Upper lobe of left lung (tissue), 6 donors: ENCODE measurements around the gene RPRD1A. TPM values are rescaled to one million over a fixed set of nuclear protein-coding genes. Genes with fewer than 3 reads are reported as not detected.
"Not testable (repeated sequence)": the region's sequence is repeated elsewhere in the genome, so short reads cannot be mapped to it uniquely, and the experiment has no call there.

Source experiments
- ATAC-seq, 2 donors: fragments of 200-7000 bp; cut with Tn5 transposase; one replicate each; pipeline ENCODE4 v1.9.1; 2022; ENCODE audit warnings: mild to moderate bottlenecking in 2 of 2, moderate library complexity in 2 of 2; ENCODE audit not compliant: low FRiP score in 2 of 2
- DNase-seq, 2 donors: peaks; one replicate each; pipeline ENCODE4 v3.0.0-alpha.2; 2019 to 2020
- H3K27ac ChIP-seq, 4 donors: fragments of 200-600 bp; sonication (generic); one replicate each; pipeline ENCODE4 v1.5.1; 2016 to 2019
- H3K27me3 ChIP-seq, 4 donors: fragments of 200-600 bp; sonication (generic); one replicate each; pipeline ENCODE4 v1.5.1; 2017 to 2019
- H3K36me3 ChIP-seq, 4 donors: fragments of 200-600 bp; sonication (generic); one replicate each; pipeline ENCODE4 v1.5.1; 2016 to 2019
- H3K4me1 ChIP-seq, 4 donors: fragments of 200-600 bp; sonication (generic); one replicate each; pipeline ENCODE4 v1.5.1; 2018 to 2019
- H3K4me3 ChIP-seq, 4 donors: fragments of 200-600 bp; sonication (generic); one replicate each; pipeline ENCODE4 v1.5.1; 2017 to 2019; ENCODE audit warnings: mild to moderate bottlenecking in 2 of 4, moderate library complexity in 1 of 4
- H3K9me3 ChIP-seq, 4 donors: fragments of 200-600 bp; sonication (generic); one replicate each; pipeline ENCODE4 v1.5.1; 2018 to 2019
- EP300 ChIP-seq, 4 donors: sonication (generic); formaldehyde crosslinking; IDR thresholded peaks; one replicate each; pipeline ENCODE4 v1.5.1; 2017; ENCODE audit warnings: antibody characterized with exemption in 4 of 4, control low read depth in 2 of 4
- POLR2A ChIP-seq, 4 donors: fragments of 450-650 bp; IDR thresholded peaks; one replicate each; pipeline ENCODE4 v1.5.1; 2016 to 2017; ENCODE audit warnings: antibody characterized with exemption in 4 of 4, mild to moderate bottlenecking in 2 of 4
- POLR2AphosphoS5 ChIP-seq, 2 donors: sonication (generic); formaldehyde crosslinking; IDR thresholded peaks; one replicate each; pipeline ENCODE4 v1.5.1; 2017; ENCODE audit warnings: antibody characterized with exemption in 2 of 2
- WGBS, 2 donors: methylation state at CpG; one replicate each; pipeline ENCODE4 v1.1.5; 2017 to 2018; 5-methylcytosine and 5-hydroxymethylcytosine counted together
- total RNA-seq, 6 donors: library from RNA; depleted of rRNA in 4 of 6; stranded (reverse); fragments of >200 nt in 4 of 6; gene quantifications; one replicate each; pipeline versions ENCODE4 v1.1.0 to v1.2.1, GENCODE V29; 2016 to 2021
- TF ChIP-seq, protein P1 (sequence below), 6 experiments: fragments of 450-650 bp in 4 of 6; fragments of 200-600 bp in 2 of 6; sonication (generic) in 2 of 6; IDR thresholded peaks; one replicate each; pipeline ENCODE4 v1.5.1; 2016 to 2019; ENCODE audit warnings: antibody characterized with exemption in 6 of 6
- donor health status: DM: no; HTN: no; CAD: no; lungs with moderate emphysema.
- donor health status: DM: no; HTN: yes; CAD: no; lungs with severe emphysema.

Gene RPRD1A
- total RNA-seq, 6 donors from 2014 or later = 30.6 to 84.4 (median 44.3) TPM

DNA sequence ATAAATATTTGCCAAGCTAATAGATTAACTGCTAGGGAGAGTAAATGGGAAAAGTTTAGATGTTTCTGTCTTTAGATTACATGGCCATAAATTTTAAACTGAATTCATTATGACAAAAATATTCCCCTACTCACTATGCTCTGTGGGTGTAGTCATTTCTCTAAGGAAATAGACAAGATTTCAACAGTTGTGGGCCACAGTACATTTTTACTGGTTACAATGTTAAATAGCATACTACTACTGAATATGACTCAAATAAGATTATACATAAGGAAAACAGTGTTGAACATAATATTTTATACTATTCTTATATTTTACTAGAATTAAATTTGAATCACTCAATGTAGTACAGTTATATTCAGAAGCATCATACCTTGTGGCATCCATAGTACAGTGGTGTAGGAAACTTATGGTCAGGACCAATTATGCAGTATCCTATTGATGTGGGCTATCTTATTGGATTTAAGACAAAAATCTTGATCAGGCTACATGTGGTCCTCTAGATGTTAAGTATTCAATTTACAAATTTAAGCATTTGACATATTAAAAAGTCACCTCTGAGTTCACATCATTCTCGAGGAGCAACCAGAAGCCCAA, 33.0 kb downstream of the RPRD1A start:
- no peak for ATAC-seq
- 85 to 88% methylated on average over 1 of the region's 1 CpG for WGBS, 2 donors
- Histone ChIP-seq H3K27ac (no peak overlapping the region), H3K9me3 (peaks cover 0 to 13% (median 8%) of the 10 kb centered on the region in 4 donors), H3K27me3 (no peaks in the 10 kb centered on the region), H3K4me3 (no peak overlapping the region), H3K36me3 (peaks cover 0 to 18% (median 6%) of the 10 kb centered on the region in 4 donors), H3K4me1 (peaks cover 0 to 9% (median 6%) of the 10 kb centered on the region in 4 donors)
- no peak for DNase-seq
- no peak for TF ChIP-seq POLR2A (IDR thresholded peaks at IDR 0.05)
- TF ChIP-seq POLR2AphosphoS5 (IDR thresholded peaks at IDR 0.05) = no peak
- no peak for TF ChIP-seq EP300 (IDR thresholded peaks at IDR 0.05)
- TF ChIP-seq, protein P1, sequence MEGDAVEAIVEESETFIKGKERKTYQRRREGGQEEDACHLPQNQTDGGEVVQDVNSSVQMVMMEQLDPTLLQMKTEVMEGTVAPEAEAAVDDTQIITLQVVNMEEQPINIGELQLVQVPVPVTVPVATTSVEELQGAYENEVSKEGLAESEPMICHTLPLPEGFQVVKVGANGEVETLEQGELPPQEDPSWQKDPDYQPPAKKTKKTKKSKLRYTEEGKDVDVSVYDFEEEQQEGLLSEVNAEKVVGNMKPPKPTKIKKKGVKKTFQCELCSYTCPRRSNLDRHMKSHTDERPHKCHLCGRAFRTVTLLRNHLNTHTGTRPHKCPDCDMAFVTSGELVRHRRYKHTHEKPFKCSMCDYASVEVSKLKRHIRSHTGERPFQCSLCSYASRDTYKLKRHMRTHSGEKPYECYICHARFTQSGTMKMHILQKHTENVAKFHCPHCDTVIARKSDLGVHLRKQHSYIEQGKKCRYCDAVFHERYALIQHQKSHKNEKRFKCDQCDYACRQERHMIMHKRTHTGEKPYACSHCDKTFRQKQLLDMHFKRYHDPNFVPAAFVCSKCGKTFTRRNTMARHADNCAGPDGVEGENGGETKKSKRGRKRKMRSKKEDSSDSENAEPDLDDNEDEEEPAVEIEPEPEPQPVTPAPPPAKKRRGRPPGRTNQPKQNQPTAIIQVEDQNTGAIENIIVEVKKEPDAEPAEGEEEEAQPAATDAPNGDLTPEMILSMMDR (IDR thresholded peaks at IDR 0.05) = no peak

DNA sequence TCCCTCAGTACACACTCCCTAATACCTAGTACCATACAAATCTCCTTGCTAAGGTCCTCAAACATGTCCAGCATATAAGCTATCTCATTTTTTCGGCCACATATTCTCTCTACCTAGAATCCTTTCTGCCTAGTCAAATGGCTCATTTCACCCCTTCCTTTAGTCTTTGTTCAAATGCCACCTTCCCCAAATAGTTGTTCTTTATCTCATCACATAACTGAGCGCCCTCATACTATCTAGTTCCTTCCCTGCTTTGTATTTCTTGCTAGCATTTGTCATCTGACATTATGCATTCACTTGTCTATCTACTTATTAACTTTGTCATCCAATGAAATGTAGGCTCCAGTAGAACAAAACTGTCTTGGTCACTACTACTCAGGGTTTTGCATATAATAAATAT, 35.5 kb downstream of the RPRD1A start:
- no peaks in the 10 kb centered on the region for H3K27me3 ChIP-seq
- H3K4me1 ChIP-seq = peaks cover 0 to 9% (median 6%) of the 10 kb centered on the region in 4 donors
- WGBS, 2 donors = 95 to 96% methylated on average over 2 of the region's 2 CpGs
- peaks cover 0 to 31% (median 1%) of the 10 kb centered on the region in 4 donors for H3K36me3 ChIP-seq
- TF ChIP-seq POLR2A (IDR thresholded peaks at IDR 0.05) (no peak), EP300 (IDR thresholded peaks at IDR 0.05) (no peak), POLR2AphosphoS5 (IDR thresholded peaks at IDR 0.05) (no peak)
- TF ChIP-seq, protein P1 (IDR thresholded peaks at IDR 0.05) = no peak
- H3K4me3 ChIP-seq = no peak overlapping the region
- H3K27ac ChIP-seq = no peak overlapping the region
- DNase-seq = no peak
- no peaks in the 10 kb centered on the region for H3K9me3 ChIP-seq
- ATAC-seq = no peak

DNA sequence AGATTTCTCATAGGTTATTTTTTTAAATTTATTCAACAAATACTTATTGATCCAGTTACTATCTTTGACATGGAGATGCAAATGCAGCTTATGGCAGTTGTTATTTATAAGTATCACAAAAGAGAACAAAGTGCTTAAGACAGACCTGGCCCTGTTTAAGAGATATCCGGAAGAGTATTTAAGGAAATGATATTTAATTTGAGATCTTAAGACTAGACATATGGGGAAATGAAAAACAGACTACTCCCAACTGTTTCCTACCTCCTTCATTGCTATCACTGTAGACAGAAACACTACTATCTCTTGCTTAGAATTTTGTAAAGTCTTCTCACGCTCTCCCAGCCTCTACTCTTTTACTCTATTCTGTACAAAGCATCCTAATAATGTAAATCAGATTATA, 36.0 kb downstream of the RPRD1A start:
- ATAC-seq (no peak), DNase-seq (no peak)
- peaks cover 0 to 9% (median 6%) of the 10 kb centered on the region in 4 donors for H3K4me1 ChIP-seq
- H3K27ac ChIP-seq = no peak overlapping the region
- H3K36me3 ChIP-seq = peaks cover 0 to 36% (median 4%) of the 10 kb centered on the region in 4 donors
- 80 to 88% methylated on average over 2 of the region's 2 CpGs for WGBS, 2 donors
- no peaks in the 10 kb centered on the region for H3K27me3 ChIP-seq
- H3K9me3 ChIP-seq = no peaks in the 10 kb centered on the region
- no peak overlapping the region for H3K4me3 ChIP-seq
- TF ChIP-seq POLR2AphosphoS5 (IDR thresholded peaks at IDR 0.05) (no peak), EP300 (IDR thresholded peaks at IDR 0.05) (no peak), POLR2A (IDR thresholded peaks at IDR 0.05) (no peak)
- TF ChIP-seq, protein P1 (IDR thresholded peaks at IDR 0.05) = no peak

DNA sequence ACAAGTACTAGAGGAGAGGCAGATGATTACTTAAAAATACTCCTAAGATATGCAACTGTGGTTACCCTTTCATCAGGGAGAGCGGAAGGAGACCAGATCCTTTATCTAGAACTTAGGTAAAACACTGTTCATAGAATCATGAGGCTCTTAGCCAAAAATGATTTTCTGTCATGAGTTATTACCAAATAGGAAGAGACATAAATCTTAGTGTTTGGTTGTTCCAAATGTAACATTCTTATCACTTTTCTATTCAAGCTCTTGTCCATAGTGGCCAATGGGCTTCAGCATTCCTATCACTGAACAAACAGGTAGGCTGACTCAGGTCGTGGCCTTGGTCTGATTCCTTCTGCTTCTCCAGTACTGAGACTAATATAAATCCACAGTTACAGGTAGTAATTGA, 38.5 kb downstream of the RPRD1A start:
- Histone ChIP-seq H3K9me3 (no peaks in the 10 kb centered on the region), H3K4me1 (peaks cover 0 to 6% (median 0%) of the 10 kb centered on the region in 4 donors), H3K4me3 (no peak overlapping the region), H3K27ac (no peak overlapping the region), H3K27me3 (no peaks in the 10 kb centered on the region), H3K36me3 (peaks cover 3 to 49% (median 6%) of the 10 kb centered on the region in 4 donors)
- TF ChIP-seq POLR2AphosphoS5 (IDR thresholded peaks at IDR 0.05) (no peak), POLR2A (IDR thresholded peaks at IDR 0.05) (no peak)
- TF ChIP-seq, protein P1 (IDR thresholded peaks at IDR 0.05) = no peak
- no peak for ATAC-seq
- 81 to 82% methylated on average over 2 of the region's 2 CpGs for WGBS, 2 donors
- no peak for DNase-seq

DNA sequence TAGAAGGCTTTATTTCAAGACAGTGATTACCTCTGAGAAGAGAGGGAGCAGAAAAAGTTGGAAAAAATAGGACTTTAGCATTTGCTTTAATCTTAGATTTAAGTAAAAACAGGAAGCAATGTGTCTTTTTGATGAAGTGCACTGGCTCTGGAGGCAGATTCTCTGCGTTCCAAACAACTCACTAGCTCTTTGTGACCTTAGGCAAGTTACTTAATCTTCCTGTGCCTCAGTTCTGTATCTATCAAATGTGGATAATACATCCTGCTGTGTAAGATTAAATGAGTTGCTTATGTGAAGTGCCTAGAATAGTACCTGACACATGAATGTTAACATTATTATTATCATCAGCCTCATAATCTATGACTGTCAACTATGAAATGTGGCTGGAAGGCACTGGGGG, 42.3 kb downstream of the RPRD1A start:
- no peak for DNase-seq
- TF ChIP-seq POLR2AphosphoS5 (IDR thresholded peaks at IDR 0.05) (no peak), POLR2A (IDR thresholded peaks at IDR 0.05) (no peak), EP300 (IDR thresholded peaks at IDR 0.05) (no peak)
- TF ChIP-seq, protein P1 (IDR thresholded peaks at IDR 0.05) = no peak
- Histone ChIP-seq H3K36me3 (peaks cover 3 to 44% (median 6%) of the 10 kb centered on the region in 4 donors), H3K4me1 (no peaks in the 10 kb centered on the region), H3K9me3 (no peaks in the 10 kb centered on the region), H3K4me3 (no peak overlapping the region), H3K27ac (no peak overlapping the region), H3K27me3 (no peaks in the 10 kb centered on the region)
- no peak for ATAC-seq
- WGBS, 2 donors = 30 to 35% methylated on average over 1 of the region's 1 CpG

DNA sequence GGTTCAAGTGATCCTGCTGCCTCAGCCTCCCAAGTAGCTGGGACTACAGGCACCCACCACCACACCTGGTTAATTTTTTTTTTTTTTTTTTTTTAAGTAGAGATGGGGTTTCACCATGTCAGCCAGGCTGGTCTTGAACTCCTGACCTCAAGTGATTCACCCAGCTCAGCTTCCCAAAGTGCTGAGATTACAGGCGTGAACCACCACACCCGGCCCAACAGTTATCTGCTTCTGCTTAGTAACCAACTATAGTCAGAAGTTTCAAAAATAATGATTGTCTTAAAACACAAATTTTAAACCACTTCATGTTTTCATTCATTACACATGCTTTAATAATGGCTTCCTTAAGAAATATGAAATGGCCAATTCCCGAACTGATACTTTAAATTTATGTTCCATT, 43.1 kb downstream of the RPRD1A start:
- WGBS, 2 donors = 95 to 97% methylated on average over 3 of the region's 3 CpGs
- not testable (repeated sequence) for DNase-seq, H3K27me3 ChIP-seq, H3K9me3 ChIP-seq, H3K4me3 ChIP-seq, H3K4me1 ChIP-seq, ATAC-seq, H3K27ac ChIP-seq
- H3K36me3 ChIP-seq = peaks cover 3 to 36% (median 6%) of the 10 kb centered on the region in 4 donors
